ENCODE measurements around the gene LIG1.

The LIG1 gene

GRCh38 chr19:48149430-48149829 is 20.7 kb downstream of the LIG1 start:
- H3K27ac ChIP-seq = no peak overlapping the region
- H3K4me3 ChIP-seq = no peak overlapping the region
- H3K9ac ChIP-seq (ENCODE audit: insufficient read length) = no peak overlapping the region
- no peaks in the 10 kb centered on the region for H3K9me3 ChIP-seq (ENCODE audit: low read depth, low read length)
- peaks cover 63% of the 10 kb centered on the region for H3K36me3 ChIP-seq (ENCODE audit: insufficient read depth, low read length)
- TF ChIP-seq POLR2AphosphoS5 (IDR thresholded peaks at IDR 0.05; ENCODE audit: borderline replicate concordance, low read depth, low read length) (no peak), EZH2 (IDR thresholded peaks at IDR 0.05) (no peak), FOXP2 (optimal IDR thresholded peaks at IDR 0.05; ENCODE audit: control extremely low read depth, extremely low read length, insufficient read depth) (no peak)
- DNase-seq (ENCODE audit: low read depth, low spot score) = no peak

GRCh38 chr19:48148576-48148975 is 21.6 kb downstream of the LIG1 start:
- no peak overlapping the region for H3K27ac ChIP-seq
- no peaks in the 10 kb centered on the region for H3K9me3 ChIP-seq (ENCODE audit: low read depth, low read length)
- TF ChIP-seq FOXP2 (optimal IDR thresholded peaks at IDR 0.05; ENCODE audit: control extremely low read depth, extremely low read length, insufficient read depth) = no peak
- TF ChIP-seq POLR2AphosphoS5 (IDR thresholded peaks at IDR 0.05; ENCODE audit: borderline replicate concordance, low read depth, low read length) = no peak
- TF ChIP-seq EZH2 (IDR thresholded peaks at IDR 0.05) = no peak
- no peak overlapping the region for H3K4me3 ChIP-seq
- DNase-seq (ENCODE audit: low read depth, low spot score) = no peak
- H3K9ac ChIP-seq (ENCODE audit: insufficient read length) = no peak overlapping the region
- H3K36me3 ChIP-seq (ENCODE audit: insufficient read depth, low read length) = peaks cover 67% of the 10 kb centered on the region

GRCh38 chr19:48147597-48148175 is 22.5 kb downstream of the LIG1 start:
- Histone ChIP-seq H3K4me3 (no peak overlapping the region), H3K27ac (no peak overlapping the region), H3K36me3 (ENCODE audit: insufficient read depth, low read length) (peaks cover 75% of the 10 kb centered on the region), H3K9ac (ENCODE audit: insufficient read length) (no peak overlapping the region), H3K9me3 (ENCODE audit: low read depth, low read length) (no peaks in the 10 kb centered on the region)
- DNase-seq (ENCODE audit: low read depth, low spot score) = no peak
- TF ChIP-seq EZH2 (IDR thresholded peaks at IDR 0.05) (no peak), FOXP2 (optimal IDR thresholded peaks at IDR 0.05; ENCODE audit: control extremely low read depth, extremely low read length, insufficient read depth) (no peak), POLR2AphosphoS5 (IDR thresholded peaks at IDR 0.05; ENCODE audit: borderline replicate concordance, low read depth, low read length) (no peak)

GRCh38 chr19:48139053-48139452 is 31.1 kb downstream of the LIG1 start:
- peaks cover 42% of the 10 kb centered on the region; the same call in 1 of the 2 replicates for H3K36me3 ChIP-seq (ENCODE audit: insufficient read depth, low read length)
- no peak overlapping the region for H3K27ac ChIP-seq

GRCh38 chr19:48137411-48137810 is 32.7 kb downstream of the LIG1 start:
- Histone ChIP-seq H3K9me3 (ENCODE audit: low read depth, low read length) (no peaks in the 10 kb centered on the region), H3K4me3 (no peak overlapping the region), H3K27ac (no peak overlapping the region), H3K36me3 (ENCODE audit: insufficient read depth, low read length) (peaks cover 33% of the 10 kb centered on the region; the same call in 1 of the 2 replicates), H3K9ac (ENCODE audit: insufficient read length) (no peak overlapping the region)
- no peak for DNase-seq (ENCODE audit: low read depth, low spot score)
- TF ChIP-seq EZH2 (IDR thresholded peaks at IDR 0.05) (no peak), POLR2AphosphoS5 (IDR thresholded peaks at IDR 0.05; ENCODE audit: borderline replicate concordance, low read depth, low read length) (no peak), FOXP2 (optimal IDR thresholded peaks at IDR 0.05; ENCODE audit: control extremely low read depth, extremely low read length, insufficient read depth) (no peak)

More at GRCh38 chr19:48139053-48139452, 31.1 kb downstream of the LIG1 start:
- DNase-seq (ENCODE audit: low read depth, low spot score) = no peak
- H3K9me3 ChIP-seq (ENCODE audit: low read depth, low read length) = no peaks in the 10 kb centered on the region
- no peak overlapping the region for H3K9ac ChIP-seq (ENCODE audit: insufficient read length)
- TF ChIP-seq EZH2 (IDR thresholded peaks at IDR 0.05) (no peak), FOXP2 (optimal IDR thresholded peaks at IDR 0.05; ENCODE audit: control extremely low read depth, extremely low read length, insufficient read depth) (no peak), POLR2AphosphoS5 (IDR thresholded peaks at IDR 0.05; ENCODE audit: borderline replicate concordance, low read depth, low read length) (no peak)
- no peak overlapping the region for H3K4me3 ChIP-seq

- Histone ChIP-seq H3K27ac (no peak overlapping the region), H3K9ac (ENCODE audit: insufficient read length) (no peak overlapping the region), H3K4me3 (no peak overlapping the region), H3K36me3 (ENCODE audit: insufficient read depth, low read length) (peaks cover 37% of the 10 kb centered on the region; the same call in 1 of the 2 replicates), H3K9me3 (ENCODE audit: low read depth, low read length) (no peaks in the 10 kb centered on the region)
- no peak for DNase-seq (ENCODE audit: low read depth, low spot score)
- TF ChIP-seq EZH2 (IDR thresholded peaks at IDR 0.05) = no peak
- TF ChIP-seq POLR2AphosphoS5 (IDR thresholded peaks at IDR 0.05; ENCODE audit: borderline replicate concordance, low read depth, low read length) = no peak
- no peak for TF ChIP-seq FOXP2 (optimal IDR thresholded peaks at IDR 0.05; ENCODE audit: control extremely low read depth, extremely low read length, insufficient read depth)
Measured at GRCh38 chr19:48136547-48136946, 33.6 kb downstream of the LIG1 start.

- no peak for DNase-seq (ENCODE audit: low read depth, low spot score)
- peaks cover 47% of the 10 kb centered on the region; the same call in 1 of the 2 replicates for H3K36me3 ChIP-seq (ENCODE audit: insufficient read depth, low read length)
- TF ChIP-seq FOXP2 (optimal IDR thresholded peaks at IDR 0.05; ENCODE audit: control extremely low read depth, extremely low read length, insufficient read depth) (no peak), EZH2 (IDR thresholded peaks at IDR 0.05) (no peak), POLR2AphosphoS5 (IDR thresholded peaks at IDR 0.05; ENCODE audit: borderline replicate concordance, low read depth, low read length) (no peak)
- H3K4me3 ChIP-seq = no peak overlapping the region
- H3K9ac ChIP-seq (ENCODE audit: insufficient read length) = no peak overlapping the region
- H3K27ac ChIP-seq = no peak overlapping the region
- H3K9me3 ChIP-seq (ENCODE audit: low read depth, low read length) = no peaks in the 10 kb centered on the region
Measured at GRCh38 chr19:48135411-48135810, 34.7 kb downstream of the LIG1 start.

- Histone ChIP-seq H3K4me3 (no peak overlapping the region), H3K9ac (ENCODE audit: insufficient read length) (no peak overlapping the region), H3K27ac (no peak overlapping the region), H3K9me3 (ENCODE audit: low read depth, low read length) (no peaks in the 10 kb centered on the region), H3K36me3 (ENCODE audit: insufficient read depth, low read length) (peaks cover 51% of the 10 kb centered on the region)
- no peak for DNase-seq (ENCODE audit: low read depth, low spot score)
- TF ChIP-seq POLR2AphosphoS5 (IDR thresholded peaks at IDR 0.05; ENCODE audit: borderline replicate concordance, low read depth, low read length) = no peak
Measured at GRCh38 chr19:48133094-48133493, 37.0 kb downstream of the LIG1 start.

- no peak overlapping the region for H3K4me3 ChIP-seq
- H3K27ac ChIP-seq = no peak overlapping the region
- no peak for TF ChIP-seq EZH2 (IDR thresholded peaks at IDR 0.05)
- no peak for TF ChIP-seq FOXP2 (optimal IDR thresholded peaks at IDR 0.05; ENCODE audit: control extremely low read depth, extremely low read length, insufficient read depth)
- no peak for TF ChIP-seq POLR2AphosphoS5 (IDR thresholded peaks at IDR 0.05; ENCODE audit: borderline replicate concordance, low read depth, low read length)
- H3K9me3 ChIP-seq (ENCODE audit: low read depth, low read length) = no peaks in the 10 kb centered on the region
- H3K36me3 ChIP-seq (ENCODE audit: insufficient read depth, low read length) = peaks cover 66% of the 10 kb centered on the region
- DNase-seq (ENCODE audit: low read depth, low spot score) = no peak
- no peak overlapping the region for H3K9ac ChIP-seq (ENCODE audit: insufficient read length)
Measured at GRCh38 chr19:48127561-48127960, 42.6 kb downstream of the LIG1 start.
